HT-29 (cell line): ENCODE data around the gene CDH7. TPM values are rescaled to one million over a fixed set of nuclear protein-coding genes. Genes with fewer than 3 reads are reported as not detected.

Experiments used
- DNase-seq: peaks from one replicate; pipeline ENCODE4 v3.0.0-alpha.2; 2015; ENCODE audit warnings: low spot score
- total RNA-seq: library from RNA; depleted of rRNA; stranded (reverse); fragments of >200 nt; shearing (Covaris generic); gene quantifications from 2 replicates; pipeline ENCODE4 v1.2.3, GENCODE V29; 2014

Gene CDH7
- total RNA-seq, 1 experiment from 2014 or later, result 0.31 TPM

DNA sequence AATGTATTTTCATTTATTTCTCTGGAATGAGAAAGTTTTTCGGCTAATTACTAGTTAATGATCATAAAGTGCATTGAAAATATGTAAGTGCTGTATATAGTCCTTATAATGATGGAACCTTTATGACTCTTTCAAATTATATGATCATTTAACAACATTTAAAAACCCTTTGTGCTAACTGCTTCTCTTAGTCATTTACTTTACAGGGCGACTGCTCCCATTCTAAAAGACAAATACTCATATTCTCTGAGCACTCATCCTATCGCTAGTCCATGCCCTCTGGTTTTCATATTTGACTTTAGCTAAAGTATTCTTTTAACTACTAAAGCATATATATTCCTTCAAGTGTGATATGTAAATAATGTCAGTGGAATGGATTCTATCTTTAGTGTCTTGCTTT lies 168.2 kb downstream of the CDH7 start:
- no peak for DNase-seq

DNA sequence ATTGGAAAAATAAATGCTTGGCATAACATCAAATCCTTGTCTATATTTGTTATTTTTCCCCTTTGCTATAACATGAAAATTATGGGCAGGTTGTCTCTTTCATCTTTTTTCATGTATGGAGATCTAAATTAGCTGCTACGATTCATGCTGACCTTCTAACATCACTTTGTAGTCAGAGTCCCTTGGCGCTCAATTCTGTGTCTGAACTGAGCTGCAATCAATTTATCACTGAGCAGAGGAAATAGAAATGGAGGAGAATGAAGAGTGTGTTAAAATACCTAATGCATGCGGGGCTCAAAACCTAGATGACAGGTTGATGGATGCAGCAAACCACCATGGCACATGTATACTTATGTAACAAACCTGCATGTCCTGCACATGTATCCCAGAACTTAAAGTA lies 168.9 kb downstream of the CDH7 start:
- no peak for DNase-seq

DNA sequence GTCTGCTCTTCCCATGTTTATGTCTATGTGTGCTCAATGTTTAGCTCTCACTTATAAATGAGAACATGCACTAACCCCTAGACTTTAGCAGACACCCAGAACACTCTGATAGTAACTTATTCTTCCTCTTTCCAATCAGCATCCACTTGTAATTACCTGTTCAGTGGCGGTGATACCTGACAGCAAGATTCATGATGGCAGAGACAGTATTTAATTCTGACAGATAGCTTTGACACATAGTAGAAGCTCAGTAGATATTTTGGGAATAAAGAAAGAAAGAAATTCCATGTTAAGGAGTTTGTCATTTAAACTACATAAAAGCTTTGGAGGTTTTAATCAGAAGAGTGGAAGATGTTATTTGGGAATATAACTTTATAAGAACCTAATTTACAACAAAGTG lies 171.3 kb downstream of the CDH7 start:
- no peak for DNase-seq

DNA sequence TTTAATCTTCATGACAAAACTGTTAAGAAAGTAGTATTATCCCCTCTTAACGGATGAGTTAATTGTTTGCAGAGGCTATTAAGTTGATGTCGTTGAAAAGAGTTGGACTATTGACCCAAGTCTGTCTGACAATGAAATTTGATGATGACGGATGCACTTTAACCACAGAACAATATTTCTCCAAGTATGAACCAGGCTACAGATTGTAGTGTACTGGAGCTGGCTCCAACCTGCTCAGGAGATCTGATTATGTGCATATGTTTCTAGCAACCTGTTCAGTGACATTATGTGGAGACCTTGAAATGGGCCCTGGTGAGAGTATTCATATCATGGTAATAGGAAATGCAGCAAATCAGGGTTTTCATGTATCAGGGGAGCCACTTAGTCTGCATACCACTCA lies 174.1 kb downstream of the CDH7 start:
- DNase-seq, result no peak

DNA sequence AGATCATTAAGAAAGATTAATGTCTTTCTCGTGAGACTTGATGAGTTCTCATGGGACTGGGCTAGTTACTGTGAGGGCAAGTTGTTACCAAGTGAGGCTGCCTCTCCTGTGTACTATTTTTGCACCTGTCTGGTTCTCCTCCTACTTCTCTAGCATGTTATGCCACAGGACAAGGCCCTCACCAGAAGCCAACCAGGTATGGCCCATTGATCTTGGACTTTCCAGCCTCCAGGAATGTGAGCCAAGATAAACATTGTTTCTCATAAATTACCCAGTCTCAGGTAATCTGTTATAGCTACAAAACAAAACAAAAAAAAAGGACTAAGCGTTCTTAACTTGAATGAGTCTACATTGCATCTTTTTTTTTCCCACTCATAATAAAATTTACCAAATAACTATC lies 184.1 kb downstream of the CDH7 start:
- peak; percentile 35 for DNase-seq

DNA sequence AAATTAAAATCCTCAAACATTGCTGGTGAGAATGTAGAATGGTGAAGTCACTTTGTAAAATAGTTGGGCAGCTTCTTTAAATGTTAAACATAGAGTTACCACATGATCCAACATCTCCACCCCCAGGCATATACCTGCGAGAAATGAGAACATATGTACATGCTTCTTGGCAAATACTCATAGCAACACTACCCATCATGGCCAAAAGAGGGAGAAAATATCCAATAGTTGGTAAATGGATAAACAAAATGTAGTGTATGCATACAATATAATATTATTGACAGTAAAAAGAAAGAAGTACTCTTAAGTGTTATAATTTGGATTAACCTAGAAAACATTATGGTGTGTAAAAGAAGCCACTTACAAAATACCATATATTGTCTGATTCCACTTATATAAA lies 185.9 kb downstream of the CDH7 start:
- DNase-seq, result no peak

DNA sequence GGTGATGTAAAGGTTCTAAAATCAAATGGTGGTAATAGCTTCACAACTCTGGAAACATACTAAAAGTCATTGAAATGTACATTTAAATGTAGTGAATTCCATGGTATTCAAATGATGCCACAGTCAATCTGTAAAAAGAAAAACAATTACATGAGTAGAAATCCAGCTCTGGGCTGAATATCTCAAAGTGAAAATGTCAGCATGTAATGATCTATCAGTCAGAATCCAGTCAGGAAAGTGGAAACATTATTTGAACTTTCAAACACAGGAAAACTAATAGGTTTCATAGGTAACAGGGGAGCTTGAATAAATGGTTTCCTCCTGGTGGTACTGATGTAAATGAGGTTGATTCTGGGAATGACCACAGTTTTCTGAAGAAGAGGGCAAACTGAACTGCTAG lies 186.4 kb downstream of the CDH7 start:
- DNase-seq, result no peak

DNA sequence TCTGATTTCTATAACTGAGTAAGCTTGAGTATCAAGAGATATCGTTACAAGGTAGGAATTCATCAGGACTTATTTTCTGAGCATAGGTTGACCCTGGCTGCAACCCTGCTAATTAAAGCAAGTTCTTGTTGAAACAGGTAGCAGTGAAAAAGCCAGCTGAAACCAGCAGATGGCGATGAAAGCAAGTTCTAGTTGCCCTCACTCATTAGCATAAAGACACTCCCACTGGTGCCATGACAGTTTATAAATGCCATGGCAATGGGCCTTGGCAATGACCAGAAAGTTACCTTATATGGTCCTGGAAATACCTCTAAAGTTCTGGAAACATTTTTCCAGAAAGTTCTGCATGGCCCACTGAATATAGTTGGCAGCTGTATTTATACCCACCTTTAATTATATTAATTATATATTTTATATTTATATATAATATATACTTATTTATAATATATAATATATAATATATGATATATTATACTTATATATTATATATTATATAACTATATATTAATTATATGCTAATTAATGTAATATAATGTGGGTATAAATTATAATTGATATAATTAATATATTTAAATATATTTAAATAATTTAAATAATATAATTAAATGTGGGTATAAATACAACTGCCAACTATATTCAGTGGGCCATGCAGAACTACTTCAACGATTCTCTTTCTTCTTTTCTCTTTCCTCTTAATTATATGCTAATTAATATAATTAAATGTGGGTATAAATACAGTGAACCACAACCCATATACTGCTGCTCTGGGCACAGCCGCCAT lies 188.0 kb downstream of the CDH7 start:
- peak; percentile 65 for DNase-seq
